ENCODE data around the gene TCERG1. TPM values are rescaled to one million over a fixed set of nuclear protein-coding genes. Genes with fewer than 3 reads are reported as not detected.
A peak's percentile ranks its signal among the peaks of the same experiment; 100 is the strongest.

The TCERG1 gene
- 72.9 and 144 TPM in 2 replicates for total RNA-seq (2014; rRNA removed; shearing (Covaris generic); ENCODE audit: low replicate concordance)

- peak; percentile 100 for DNase-seq
- Histone ChIP-seq H3K79me2 (ENCODE audit: low read length) (peaks cover 49% of the 10 kb centered on the region), H3K27ac (ENCODE audit: low read length) (peak within 1 kb of the TSS; percentile 86), H3K36me3 (ENCODE audit: insufficient read depth, low read length) (no peaks in the 10 kb centered on the region), H3K4me1 (ENCODE audit: low read length) (peaks cover 26% of the 10 kb centered on the region), H3K9me2 (replicated peaks; ENCODE audit: insufficient read depth, low read length) (no peaks in the 10 kb centered on the region), H3K4me3 (ENCODE audit: low read length) (peak within 1 kb of the TSS; percentile 97), H2AFZ (ENCODE audit: low read length) (peak within 1 kb of the TSS; percentile 73), H3K9me3 (ENCODE audit: low read length) (no peaks in the 10 kb centered on the region), H3K4me2 (ENCODE audit: low read depth, low read length, poor library complexity, severe bottlenecking) (peak within 1 kb of the TSS; percentile 77), H3K27me3 (ENCODE audit: low read length) (no peaks in the 10 kb centered on the region), H4K20me1 (ENCODE audit: insufficient read depth, low read depth, low read length) (peaks cover 38% of the 10 kb centered on the region), H3K9ac (ENCODE audit: low read length) (peak within 1 kb of the TSS; percentile 99)
These were observed at the start of gene TCERG1 for GRCh38 chr5:146446861-146447733. Gene TCERG1, plus strand, starts transcription at chr5:146447333. Its CDS starts 17 bp downstream, at chr5:146447350.

GRCh38 chr5:146398826-146399225 is 48.3 kb upstream of the TCERG1 start:
- H3K27me3 ChIP-seq (ENCODE audit: low read length), result no peaks in the 10 kb centered on the region
- H3K27ac ChIP-seq (ENCODE audit: low read length), result no peak overlapping the region
- H4K20me1 ChIP-seq (ENCODE audit: insufficient read depth, low read depth, low read length), result no peaks in the 10 kb centered on the region
- no peaks in the 10 kb centered on the region for H3K79me2 ChIP-seq (ENCODE audit: low read length)
- no peak overlapping the region for H2AFZ ChIP-seq (ENCODE audit: low read length)
- H3K4me1 ChIP-seq (ENCODE audit: low read length), result peaks cover 5% of the 10 kb centered on the region
- H3K4me2 ChIP-seq (ENCODE audit: low read depth, low read length, poor library complexity, severe bottlenecking), result no peak overlapping the region
- no peaks in the 10 kb centered on the region for H3K36me3 ChIP-seq (ENCODE audit: insufficient read depth, low read length)
- H3K9ac ChIP-seq (ENCODE audit: low read length), result no peak overlapping the region
- H3K9me2 ChIP-seq (replicated peaks; ENCODE audit: insufficient read depth, low read length), result no peaks in the 10 kb centered on the region
- peak; percentile 30 for DNase-seq
- H3K9me3 ChIP-seq (ENCODE audit: low read length), result no peaks in the 10 kb centered on the region
- no peak overlapping the region for H3K4me3 ChIP-seq (ENCODE audit: low read length)

- H3K36me3 ChIP-seq (ENCODE audit: insufficient read depth, low read length), result no peaks in the 10 kb centered on the region
- no peaks in the 10 kb centered on the region for H4K20me1 ChIP-seq (ENCODE audit: insufficient read depth, low read depth, low read length)
- peaks cover 5% of the 10 kb centered on the region for H3K4me1 ChIP-seq (ENCODE audit: low read length)
- H3K27me3 ChIP-seq (ENCODE audit: low read length), result no peaks in the 10 kb centered on the region
- H3K4me2 ChIP-seq (ENCODE audit: low read depth, low read length, poor library complexity, severe bottlenecking), result no peak overlapping the region
- no peak overlapping the region for H3K27ac ChIP-seq (ENCODE audit: low read length)
- no peaks in the 10 kb centered on the region for H3K9me2 ChIP-seq (replicated peaks; ENCODE audit: insufficient read depth, low read length)
- H3K4me3 ChIP-seq (ENCODE audit: low read length), result no peak overlapping the region
- DNase-seq, result no peak
- no peak overlapping the region for H2AFZ ChIP-seq (ENCODE audit: low read length)
- H3K79me2 ChIP-seq (ENCODE audit: low read length), result no peaks in the 10 kb centered on the region
- no peaks in the 10 kb centered on the region for H3K9me3 ChIP-seq (ENCODE audit: low read length)
- no peak overlapping the region for H3K9ac ChIP-seq (ENCODE audit: low read length)
These were observed 47.7 kb upstream of the TCERG1 start for GRCh38 chr5:146399481-146399880.

DNA sequence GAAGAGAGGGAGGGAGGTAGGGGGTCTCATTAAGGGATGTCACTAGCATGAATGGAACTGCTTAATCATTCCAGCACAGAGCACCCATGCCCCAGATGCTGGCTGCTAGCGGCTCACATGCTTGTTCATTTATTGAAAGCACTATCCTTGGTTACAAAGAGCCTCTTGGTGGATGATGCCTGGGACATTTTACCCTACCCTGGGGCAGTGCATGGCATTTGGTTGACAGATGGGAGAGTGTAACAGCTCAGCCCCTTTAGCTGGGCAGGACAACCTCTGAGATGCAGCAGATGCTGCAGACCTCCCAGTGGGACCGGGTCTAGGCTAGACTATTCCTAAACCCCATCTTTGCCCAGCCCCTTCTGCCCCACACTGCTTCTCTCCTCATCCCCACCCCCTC is 46.9 kb upstream of the TCERG1 start:
- no peak overlapping the region for H3K4me2 ChIP-seq (ENCODE audit: low read depth, low read length, poor library complexity, severe bottlenecking)

GRCh38 chr5:146401021-146401420 is 46.1 kb upstream of the TCERG1 start:
- H4K20me1 ChIP-seq (ENCODE audit: insufficient read depth, low read depth, low read length), result no peaks in the 10 kb centered on the region
- no peaks in the 10 kb centered on the region for H3K27me3 ChIP-seq (ENCODE audit: low read length)
- H3K4me2 ChIP-seq (ENCODE audit: low read depth, low read length, poor library complexity, severe bottlenecking), result no peak overlapping the region
- no peak overlapping the region for H3K27ac ChIP-seq (ENCODE audit: low read length)
- no peak for DNase-seq
- no peaks in the 10 kb centered on the region for H3K79me2 ChIP-seq (ENCODE audit: low read length)
- H3K9me3 ChIP-seq (ENCODE audit: low read length), result no peaks in the 10 kb centered on the region
- H3K4me3 ChIP-seq (ENCODE audit: low read length), result no peak overlapping the region
- H3K9ac ChIP-seq (ENCODE audit: low read length), result no peak overlapping the region
- H2AFZ ChIP-seq (ENCODE audit: low read length), result no peak overlapping the region
- no peaks in the 10 kb centered on the region for H3K36me3 ChIP-seq (ENCODE audit: insufficient read depth, low read length)
- no peaks in the 10 kb centered on the region for H3K4me1 ChIP-seq (ENCODE audit: low read length)
- no peaks in the 10 kb centered on the region for H3K9me2 ChIP-seq (replicated peaks; ENCODE audit: insufficient read depth, low read length)

More for the DNA sequence above, 46.9 kb upstream of the TCERG1 start:
- no peaks in the 10 kb centered on the region for H3K9me2 ChIP-seq (replicated peaks; ENCODE audit: insufficient read depth, low read length)
- no peaks in the 10 kb centered on the region for H3K36me3 ChIP-seq (ENCODE audit: insufficient read depth, low read length)
- no peaks in the 10 kb centered on the region for H3K27me3 ChIP-seq (ENCODE audit: low read length)
- no peak for DNase-seq
- no peak overlapping the region for H3K4me3 ChIP-seq (ENCODE audit: low read length)
- no peaks in the 10 kb centered on the region for H4K20me1 ChIP-seq (ENCODE audit: insufficient read depth, low read depth, low read length)
- no peak overlapping the region for H3K27ac ChIP-seq (ENCODE audit: low read length)
- H3K9ac ChIP-seq (ENCODE audit: low read length), result no peak overlapping the region
- H3K79me2 ChIP-seq (ENCODE audit: low read length), result no peaks in the 10 kb centered on the region
- no peaks in the 10 kb centered on the region for H3K9me3 ChIP-seq (ENCODE audit: low read length)
- peaks cover 2% of the 10 kb centered on the region for H3K4me1 ChIP-seq (ENCODE audit: low read length)
- H2AFZ ChIP-seq (ENCODE audit: low read length), result no peak overlapping the region

DNA sequence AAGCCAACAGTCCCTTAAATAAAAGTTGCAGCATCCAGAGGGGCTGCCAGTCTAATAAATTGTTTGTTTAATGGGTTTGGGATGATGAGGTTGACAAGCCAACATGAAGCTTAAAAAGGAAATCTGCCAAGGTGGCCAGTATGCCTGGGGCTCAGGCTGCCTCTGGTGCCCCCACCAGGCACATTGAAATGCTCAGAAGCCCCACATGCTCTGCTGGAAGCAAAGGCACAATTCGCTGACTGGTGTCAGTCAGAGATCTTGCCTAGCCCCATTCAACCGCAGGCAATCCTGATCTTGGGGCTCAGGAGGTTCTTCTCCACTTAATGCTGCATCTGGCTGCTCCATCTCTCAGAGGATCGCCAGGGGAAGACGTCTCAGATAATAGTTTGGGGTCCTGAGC is 44.2 kb upstream of the TCERG1 start:
- Histone ChIP-seq H3K9me3 (ENCODE audit: low read length) (no peaks in the 10 kb centered on the region), H3K9ac (ENCODE audit: low read length) (no peak overlapping the region), H3K4me1 (ENCODE audit: low read length) (no peaks in the 10 kb centered on the region), H4K20me1 (ENCODE audit: insufficient read depth, low read depth, low read length) (no peaks in the 10 kb centered on the region), H3K79me2 (ENCODE audit: low read length) (no peaks in the 10 kb centered on the region), H3K4me3 (ENCODE audit: low read length) (no peak overlapping the region), H2AFZ (ENCODE audit: low read length) (no peak overlapping the region), H3K27ac (ENCODE audit: low read length) (no peak overlapping the region), H3K4me2 (ENCODE audit: low read depth, low read length, poor library complexity, severe bottlenecking) (no peak overlapping the region), H3K9me2 (replicated peaks; ENCODE audit: insufficient read depth, low read length) (no peaks in the 10 kb centered on the region), H3K36me3 (ENCODE audit: insufficient read depth, low read length) (no peaks in the 10 kb centered on the region), H3K27me3 (ENCODE audit: low read length) (no peaks in the 10 kb centered on the region)
- peak; percentile 43 for DNase-seq

- no peak overlapping the region for H3K9ac ChIP-seq (ENCODE audit: low read length)
- H3K36me3 ChIP-seq (ENCODE audit: insufficient read depth, low read length), result no peaks in the 10 kb centered on the region
- H4K20me1 ChIP-seq (ENCODE audit: insufficient read depth, low read depth, low read length), result no peaks in the 10 kb centered on the region
- H3K27ac ChIP-seq (ENCODE audit: low read length), result no peak overlapping the region
- H3K9me2 ChIP-seq (replicated peaks; ENCODE audit: insufficient read depth, low read length), result no peaks in the 10 kb centered on the region
- H3K79me2 ChIP-seq (ENCODE audit: low read length), result no peaks in the 10 kb centered on the region
- no peak overlapping the region for H3K4me2 ChIP-seq (ENCODE audit: low read depth, low read length, poor library complexity, severe bottlenecking)
- no peak overlapping the region for H2AFZ ChIP-seq (ENCODE audit: low read length)
- H3K4me3 ChIP-seq (ENCODE audit: low read length), result no peak overlapping the region
- H3K4me1 ChIP-seq (ENCODE audit: low read length), result no peaks in the 10 kb centered on the region
- peak; percentile 20 for DNase-seq
- H3K9me3 ChIP-seq (ENCODE audit: low read length), result no peaks in the 10 kb centered on the region
- no peaks in the 10 kb centered on the region for H3K27me3 ChIP-seq (ENCODE audit: low read length)
These were observed 38.0 kb upstream of the TCERG1 start for GRCh38 chr5:146409054-146409671.

DNA sequence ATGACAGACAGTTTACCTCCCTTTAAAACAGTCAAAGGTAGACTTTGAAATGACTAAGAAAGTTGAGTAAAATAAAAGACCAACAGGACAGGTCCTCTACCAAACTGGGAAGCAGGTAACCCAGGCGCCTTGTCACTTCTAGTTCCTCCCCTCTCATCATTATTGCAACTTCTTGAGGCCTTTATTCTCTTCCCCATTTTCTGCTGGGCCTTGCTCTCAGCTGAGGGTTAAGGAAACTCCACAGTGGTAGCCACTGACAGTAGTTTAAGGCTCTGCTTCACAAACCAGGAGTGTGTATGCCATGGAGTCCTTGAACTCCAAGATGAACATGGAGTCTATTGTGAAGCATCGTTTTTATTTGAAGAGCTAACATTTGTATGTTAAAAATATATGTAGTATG is 36.9 kb upstream of the TCERG1 start:
- Histone ChIP-seq H3K79me2 (ENCODE audit: low read length) (no peaks in the 10 kb centered on the region), H3K4me1 (ENCODE audit: low read length) (no peaks in the 10 kb centered on the region), H3K27me3 (ENCODE audit: low read length) (no peaks in the 10 kb centered on the region), H3K27ac (ENCODE audit: low read length) (no peak overlapping the region), H4K20me1 (ENCODE audit: insufficient read depth, low read depth, low read length) (no peaks in the 10 kb centered on the region), H3K36me3 (ENCODE audit: insufficient read depth, low read length) (no peaks in the 10 kb centered on the region), H3K4me2 (ENCODE audit: low read depth, low read length, poor library complexity, severe bottlenecking) (no peak overlapping the region), H3K9me2 (replicated peaks; ENCODE audit: insufficient read depth, low read length) (no peaks in the 10 kb centered on the region), H2AFZ (ENCODE audit: low read length) (no peak overlapping the region), H3K9ac (ENCODE audit: low read length) (no peak overlapping the region), H3K9me3 (ENCODE audit: low read length) (no peaks in the 10 kb centered on the region), H3K4me3 (ENCODE audit: low read length) (no peak overlapping the region)
- peak; percentile 38 for DNase-seq
